ENCODE results near the gene COL5A1.

DNA sequence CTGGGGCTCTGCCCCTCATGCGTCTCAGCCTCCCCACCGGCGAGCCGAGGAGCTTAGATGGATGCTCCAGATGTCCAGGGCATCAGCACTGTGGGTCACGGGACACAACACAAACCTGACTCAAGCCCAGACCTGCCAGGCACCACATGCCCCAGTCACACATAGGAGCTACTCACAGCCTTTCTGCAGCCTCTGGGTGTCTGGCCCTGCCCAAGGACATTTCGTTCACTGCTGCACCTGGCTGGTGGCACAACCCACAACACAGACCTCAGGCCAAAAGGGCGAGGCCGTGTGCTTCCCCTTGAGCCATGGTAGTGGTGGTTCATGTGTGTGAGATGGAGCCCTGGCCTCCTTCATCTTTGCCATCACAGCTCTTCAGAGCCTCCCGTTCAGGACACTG lies 149.4 kb downstream of the COL5A1 start:
- no peak for TF ChIP-seq CTCF (IDR thresholded peaks at IDR 0.05)
- TF ChIP-seq EZH2 (IDR thresholded peaks at IDR 0.05): no peak
- TF ChIP-seq EZH2phosphoT487 (IDR thresholded peaks at IDR 0.05): no peak
